ENCODE data around the gene CA9.

CA9 gene

GRCh38 chr9:35714123-35714522, 40.4 kb downstream of the CA9 start:
- no peak for DNase-seq (ENCODE audit: low read depth in 2 of 2, low spot score in 1 of 2)

DNA sequence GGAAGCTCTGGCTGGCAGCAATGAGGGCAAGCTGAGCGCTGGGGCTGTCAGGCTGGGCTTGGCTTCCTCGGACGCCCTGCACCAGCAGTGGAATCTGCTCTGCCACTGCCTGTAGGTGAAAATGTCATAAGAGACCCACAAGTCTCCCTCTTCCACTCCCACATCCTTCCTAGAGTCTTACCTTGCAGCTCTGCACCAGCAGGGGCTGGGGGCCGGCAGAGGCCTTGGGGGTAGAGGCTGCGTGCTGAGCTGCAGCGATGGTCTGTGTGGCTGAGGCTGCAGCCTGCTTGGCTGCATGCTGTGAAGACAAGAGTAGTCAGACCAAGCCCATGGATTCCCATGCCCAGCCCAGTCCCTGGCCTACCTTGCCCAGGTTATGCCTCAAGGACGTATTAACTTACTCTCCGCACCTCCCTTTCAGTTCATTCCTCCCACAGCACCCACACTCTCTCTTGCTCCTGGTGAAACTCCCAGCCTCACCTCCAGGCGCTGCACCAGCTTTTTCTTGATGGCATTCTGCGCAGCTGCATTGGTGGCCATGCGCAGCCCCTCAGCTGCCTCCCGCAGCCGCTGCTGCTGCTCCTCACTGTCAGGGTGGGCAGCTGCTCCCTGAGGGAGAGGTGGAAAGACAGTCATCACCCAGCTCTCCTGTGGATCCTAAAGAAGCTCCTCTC, 41.0 kb downstream of the CA9 start:
- no peak for DNase-seq (ENCODE audit: low read depth in 2 of 2, low spot score in 1 of 2)

DNA sequence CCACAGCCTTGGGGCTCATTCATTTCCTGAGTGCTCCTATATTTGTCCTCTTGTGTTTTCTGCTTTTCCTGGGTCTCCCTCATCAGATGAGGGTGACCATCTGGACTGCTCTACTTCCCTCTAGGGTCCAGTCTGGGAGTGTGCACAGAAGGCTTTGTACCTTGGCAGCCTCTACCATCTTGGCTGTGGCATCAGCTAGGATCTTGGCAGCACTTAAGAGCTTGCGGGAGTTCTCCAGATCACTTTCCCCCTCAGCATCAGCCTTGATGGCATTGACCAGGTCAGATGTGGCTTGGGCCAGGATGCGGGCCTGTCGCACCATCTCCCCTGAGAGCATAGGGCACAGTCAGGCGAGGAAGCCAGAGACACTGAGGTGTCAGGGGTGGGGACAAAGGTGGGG, 42.5 kb downstream of the CA9 start:
- DNase-seq (ENCODE audit: low read depth in 2 of 2, low spot score in 1 of 2), result no peak

DNA sequence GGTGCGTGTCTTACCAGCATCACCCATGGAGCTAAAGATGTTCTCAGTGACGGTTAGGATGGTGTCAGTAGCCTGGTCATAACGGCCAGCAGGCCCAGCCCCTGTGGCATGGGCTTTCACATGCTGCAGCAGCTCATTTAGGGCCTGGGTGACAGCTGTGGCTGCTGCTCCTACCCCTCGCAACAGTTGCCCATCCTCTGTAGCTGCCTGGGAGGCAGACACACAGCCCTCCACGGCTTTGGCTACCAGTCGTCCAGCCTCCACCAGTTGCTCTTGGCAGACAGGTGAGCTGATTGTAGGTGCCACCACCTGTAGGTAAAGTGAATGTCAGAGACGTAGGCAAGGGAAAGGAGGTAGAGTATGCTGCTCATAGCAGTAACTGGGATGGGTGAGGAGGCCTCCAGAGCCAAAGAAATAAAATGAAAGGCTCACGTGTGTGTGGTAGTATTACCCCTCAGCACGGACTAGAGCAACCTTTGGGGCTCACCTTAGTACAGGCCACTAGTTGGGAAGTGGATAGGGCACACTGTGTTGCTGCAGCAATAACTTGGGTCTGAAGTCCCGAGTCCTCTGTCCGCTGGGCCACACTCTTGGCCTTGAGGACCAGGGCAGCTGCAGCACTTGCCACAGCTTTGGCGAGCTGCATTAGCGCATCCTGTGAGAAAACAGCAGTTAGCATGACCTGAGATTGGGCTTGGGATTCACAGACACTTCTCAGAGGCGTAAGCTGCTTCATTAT, 43.6 kb downstream of the CA9 start:
- no peak for DNase-seq (ENCODE audit: low read depth in 2 of 2, low spot score in 1 of 2)

- no peak for DNase-seq (ENCODE audit: low read depth in 2 of 2, low spot score in 1 of 2)
Observed at GRCh38 chr9:35718721-35719511, 45.2 kb downstream of the CA9 start.

DNA sequence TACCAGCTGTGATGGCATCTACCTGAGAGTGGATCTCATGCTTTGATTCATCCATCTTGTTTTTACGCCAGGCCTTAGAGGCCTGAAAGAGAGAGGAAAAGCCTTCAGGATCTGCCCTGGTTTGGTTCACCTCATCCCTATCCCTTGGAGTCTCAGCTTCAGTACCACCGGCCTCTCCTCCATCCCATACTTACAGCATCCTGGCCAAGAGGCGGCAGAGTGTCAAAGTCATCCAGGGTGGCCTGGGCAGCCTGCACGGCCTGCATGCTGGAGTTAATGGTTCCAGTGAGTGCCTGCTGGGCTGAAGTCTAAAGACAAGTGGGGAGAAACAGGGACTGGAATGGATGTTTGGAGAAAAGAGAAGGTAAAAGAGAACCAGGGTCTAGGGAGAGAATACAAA, 45.8 kb downstream of the CA9 start:
- no peak for DNase-seq (ENCODE audit: low read depth in 2 of 2, low spot score in 1 of 2)

- no peak for DNase-seq (ENCODE audit: low read depth in 2 of 2, low spot score in 1 of 2)
Observed at GRCh38 chr9:35723426-35723825, 49.7 kb downstream of the CA9 start.

GRCh38 chr9:35723908-35724307, 50.2 kb downstream of the CA9 start:
- no peak for DNase-seq (ENCODE audit: low read depth in 2 of 2, low spot score in 1 of 2)

GRCh38 chr9:35725362-35725761, 51.6 kb downstream of the CA9 start:
- no peak for DNase-seq (ENCODE audit: low read depth in 2 of 2, low spot score in 1 of 2)

GRCh38 chr9:35726931-35727330, 53.2 kb downstream of the CA9 start:
- DNase-seq (ENCODE audit: low read depth in 2 of 2, low spot score in 1 of 2), result no peak

- DNase-seq (ENCODE audit: low read depth in 2 of 2, low spot score in 1 of 2), result no peak
Observed at GRCh38 chr9:35727676-35728040, 53.9 kb downstream of the CA9 start.

- DNase-seq (ENCODE audit: low read depth in 2 of 2, low spot score in 1 of 2), result no peak
Observed at GRCh38 chr9:35728041-35728971, 54.6 kb downstream of the CA9 start.

- no peak for DNase-seq (ENCODE audit: low read depth in 2 of 2, low spot score in 1 of 2)
Observed at GRCh38 chr9:35729101-35729500, 55.4 kb downstream of the CA9 start.

DNA sequence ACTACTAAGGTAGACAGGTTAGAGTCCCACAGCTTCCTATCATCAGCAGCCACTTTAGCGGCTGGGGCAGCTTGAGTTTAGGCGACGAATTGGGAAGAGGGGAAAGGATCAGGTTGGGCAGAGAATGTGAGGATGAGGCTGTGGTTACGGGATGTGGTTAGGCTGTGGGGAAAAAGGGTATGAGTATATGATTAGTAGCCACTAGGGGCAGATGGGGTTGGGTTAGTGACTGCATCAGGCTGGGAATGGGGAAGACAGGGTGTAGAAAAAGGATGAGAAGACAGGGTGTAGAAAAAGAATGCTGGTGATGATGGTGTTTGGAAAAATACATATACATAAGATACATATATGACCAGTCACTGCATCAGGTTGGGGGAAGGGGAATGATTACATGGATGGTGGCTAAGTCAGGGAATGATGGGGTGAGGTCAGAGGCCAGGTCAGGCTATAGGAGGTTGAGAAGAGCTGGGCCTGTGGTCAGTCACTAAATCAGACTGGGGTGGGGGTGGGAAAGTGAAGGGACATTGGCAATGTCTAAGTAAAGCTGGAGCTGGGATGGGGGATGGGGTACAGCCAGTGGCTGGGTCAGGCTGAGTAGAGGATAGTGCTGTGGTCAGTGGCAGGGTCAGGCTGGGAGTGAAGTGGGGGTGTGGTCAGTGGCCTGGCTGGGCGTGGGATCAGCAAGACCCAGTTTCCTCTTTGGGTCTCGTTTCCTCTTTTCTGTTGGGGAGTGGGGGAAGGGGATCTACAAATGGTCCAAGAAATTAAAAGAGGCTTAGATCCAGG, 56.2 kb downstream of the CA9 start:
- no peak for DNase-seq (ENCODE audit: low read depth in 2 of 2, low spot score in 1 of 2)

DNA sequence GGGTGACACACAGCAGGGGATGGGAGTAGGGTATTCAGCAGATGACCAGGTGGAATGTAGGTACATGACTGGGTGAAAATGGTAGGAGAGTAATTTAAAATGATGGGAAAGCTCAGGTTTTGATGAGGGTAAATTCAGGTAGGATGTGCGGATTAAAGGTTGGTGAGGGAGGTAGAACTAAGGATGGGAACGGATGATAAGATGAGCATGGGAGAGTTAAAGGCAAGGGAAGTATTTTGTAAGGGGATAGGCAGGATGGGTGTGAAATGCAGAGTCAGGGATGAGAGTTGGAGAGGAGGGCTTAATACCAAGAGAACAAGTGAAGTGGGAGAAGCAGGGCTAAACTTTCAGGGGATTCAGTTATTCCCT, 56.7 kb downstream of the CA9 start:
- no peak for DNase-seq (ENCODE audit: low read depth in 2 of 2, low spot score in 1 of 2)

Measured in stimulated activated CD8-positive, alpha-beta memory T cell treated with anti-CD3 and anti-CD28 coated beads, Interleukin-4, amount 100 ng/mL, for 4 hours (primary cell).